ENCODE measurements around the gene BOC.
A peak's percentile ranks its signal among the peaks of the same experiment; 100 is the strongest.
"Not testable (repeated sequence)": the region's sequence is repeated elsewhere in the genome, so short reads cannot be mapped to it uniquely, and the experiment has no call there.

Gene BOC

GRCh38 chr3:113211330-113212149 is at the start of gene BOC:
Gene BOC, plus strand, starts transcription at chr3:113211557. Its CDS starts 38,246 bp downstream, at chr3:113249803.
- H3K4me1 ChIP-seq (ENCODE audit: control insufficient read depth, insufficient read depth, low read length), result peaks cover 4% of the 10 kb centered on the region
- no peaks in the 10 kb centered on the region for H3K36me3 ChIP-seq (ENCODE audit: control insufficient read depth, insufficient read depth, low read length)
- H3K4me3 ChIP-seq (ENCODE audit: low read length), result peak within 1 kb of the TSS; percentile 50
- H3K9me3 ChIP-seq (ENCODE audit: control insufficient read depth, low read length), result no peaks in the 10 kb centered on the region
- peaks cover 27% of the 10 kb centered on the region for H3K27me3 ChIP-seq (ENCODE audit: control insufficient read depth, insufficient read depth, low read length)
- peak within 1 kb of the TSS; percentile 66 for H3K9ac ChIP-seq (ENCODE audit: low read length)

- Histone ChIP-seq H3K36me3 (ENCODE audit: control insufficient read depth, insufficient read depth, low read length) (no peaks in the 10 kb centered on the region), H3K27me3 (ENCODE audit: control insufficient read depth, insufficient read depth, low read length) (no peaks in the 10 kb centered on the region), H3K4me3 (ENCODE audit: low read length) (no peak overlapping the region), H3K9ac (ENCODE audit: low read length) (no peak overlapping the region), H3K9me3 (ENCODE audit: control insufficient read depth, low read length) (no peaks in the 10 kb centered on the region), H3K4me1 (ENCODE audit: control insufficient read depth, insufficient read depth, low read length) (no peaks in the 10 kb centered on the region)
These were observed 49.7 kb upstream of the BOC start for GRCh38 chr3:113161661-113162060.

DNA sequence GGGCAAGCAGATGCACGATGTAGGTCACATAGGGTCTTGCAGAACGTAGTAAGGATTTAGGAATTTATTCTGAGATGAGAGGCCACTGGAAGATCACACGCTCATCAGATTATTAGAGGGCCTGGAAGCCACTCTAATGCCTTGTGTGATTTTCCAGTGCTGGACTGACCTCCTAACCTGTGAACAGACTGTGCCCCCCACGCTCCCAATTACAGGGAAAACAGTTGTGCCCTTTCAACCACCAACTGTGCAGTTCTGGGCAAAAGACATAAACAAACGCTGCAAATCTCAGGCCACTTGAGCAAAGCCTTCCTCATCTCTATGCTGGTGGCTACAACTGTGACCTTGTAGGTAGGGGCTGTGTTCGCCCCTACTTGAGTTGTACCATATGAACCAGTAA is 48.2 kb upstream of the BOC start:
- Histone ChIP-seq H3K9me3 (ENCODE audit: control insufficient read depth, low read length) (no peaks in the 10 kb centered on the region), H3K36me3 (ENCODE audit: control insufficient read depth, insufficient read depth, low read length) (no peaks in the 10 kb centered on the region), H3K27me3 (ENCODE audit: control insufficient read depth, insufficient read depth, low read length) (no peaks in the 10 kb centered on the region), H3K4me1 (ENCODE audit: control insufficient read depth, insufficient read depth, low read length) (no peaks in the 10 kb centered on the region), H3K4me3 (ENCODE audit: low read length) (no peak overlapping the region), H3K9ac (ENCODE audit: low read length) (no peak overlapping the region)

GRCh38 chr3:113165841-113166240 is 45.5 kb upstream of the BOC start:
- no peaks in the 10 kb centered on the region for H3K27me3 ChIP-seq (ENCODE audit: control insufficient read depth, insufficient read depth, low read length)
- H3K4me1 ChIP-seq (ENCODE audit: control insufficient read depth, insufficient read depth, low read length), result no peaks in the 10 kb centered on the region
- no peak overlapping the region for H3K4me3 ChIP-seq (ENCODE audit: low read length)
- no peak overlapping the region for H3K9ac ChIP-seq (ENCODE audit: low read length)
- H3K36me3 ChIP-seq (ENCODE audit: control insufficient read depth, insufficient read depth, low read length), result no peaks in the 10 kb centered on the region
- H3K9me3 ChIP-seq (ENCODE audit: control insufficient read depth, low read length), result no peaks in the 10 kb centered on the region

- H3K4me3 ChIP-seq (ENCODE audit: low read length), result no peak overlapping the region
- H3K4me1 ChIP-seq (ENCODE audit: control insufficient read depth, insufficient read depth, low read length), result no peaks in the 10 kb centered on the region
- H3K9me3 ChIP-seq (ENCODE audit: control insufficient read depth, low read length), result no peaks in the 10 kb centered on the region
- H3K9ac ChIP-seq (ENCODE audit: low read length), result peak overlapping the region; percentile 35
- no peaks in the 10 kb centered on the region for H3K36me3 ChIP-seq (ENCODE audit: control insufficient read depth, insufficient read depth, low read length)
- no peaks in the 10 kb centered on the region for H3K27me3 ChIP-seq (ENCODE audit: control insufficient read depth, insufficient read depth, low read length)
These were observed 45.0 kb upstream of the BOC start for GRCh38 chr3:113166357-113166718.

DNA sequence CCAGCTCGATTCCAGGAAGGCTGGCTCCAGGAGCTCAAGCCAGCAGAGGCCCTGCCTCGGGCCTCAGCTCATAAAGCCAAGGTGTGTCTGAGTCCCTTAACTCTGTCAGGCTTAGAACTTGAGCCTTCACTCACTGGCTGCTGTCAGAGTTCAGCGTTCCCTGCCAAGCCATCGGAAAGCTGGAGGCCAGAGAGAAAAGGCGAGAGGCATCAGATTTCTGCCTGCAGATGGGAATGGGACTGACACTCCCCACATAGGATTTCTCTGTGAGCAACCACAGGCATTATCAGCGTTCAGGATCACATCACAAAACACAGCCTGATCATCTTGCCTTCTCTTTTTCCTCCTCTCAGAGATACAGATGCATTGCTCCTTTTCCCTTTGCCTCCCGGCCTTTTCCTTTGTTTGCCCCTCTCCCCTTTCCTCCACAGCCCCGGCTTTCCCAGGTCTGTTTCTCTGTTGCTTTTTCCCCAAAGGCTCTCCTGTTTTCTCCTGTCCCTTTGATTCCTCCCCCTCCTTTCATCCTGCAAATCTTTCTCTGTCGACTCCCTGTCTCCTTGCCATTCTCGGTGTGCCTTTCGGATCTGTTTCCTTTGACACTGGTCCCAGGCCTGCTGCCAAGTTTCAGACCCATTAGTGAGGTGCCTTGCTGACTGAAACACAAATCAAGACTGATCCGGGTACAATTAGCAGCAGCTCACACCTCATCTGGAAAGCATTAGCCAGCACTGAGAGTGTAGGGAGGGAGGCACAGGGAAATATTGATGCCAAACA is 44.5 kb upstream of the BOC start:
- no peaks in the 10 kb centered on the region for H3K27me3 ChIP-seq (ENCODE audit: control insufficient read depth, insufficient read depth, low read length)
- no peak overlapping the region for H3K4me3 ChIP-seq (ENCODE audit: low read length)
- no peaks in the 10 kb centered on the region for H3K36me3 ChIP-seq (ENCODE audit: control insufficient read depth, insufficient read depth, low read length)
- peak overlapping the region; percentile 35 for H3K9ac ChIP-seq (ENCODE audit: low read length)
- no peaks in the 10 kb centered on the region for H3K4me1 ChIP-seq (ENCODE audit: control insufficient read depth, insufficient read depth, low read length)
- H3K9me3 ChIP-seq (ENCODE audit: control insufficient read depth, low read length), result no peaks in the 10 kb centered on the region

- Histone ChIP-seq H3K9me3 (ENCODE audit: control insufficient read depth, low read length) (no peaks in the 10 kb centered on the region), H3K9ac (ENCODE audit: low read length) (no peak overlapping the region), H3K36me3 (ENCODE audit: control insufficient read depth, insufficient read depth, low read length) (no peaks in the 10 kb centered on the region), H3K27me3 (ENCODE audit: control insufficient read depth, insufficient read depth, low read length) (no peaks in the 10 kb centered on the region), H3K4me3 (ENCODE audit: low read length) (no peak overlapping the region), H3K4me1 (ENCODE audit: control insufficient read depth, insufficient read depth, low read length) (no peaks in the 10 kb centered on the region)
These were observed 43.2 kb upstream of the BOC start for GRCh38 chr3:113167825-113168801.

DNA sequence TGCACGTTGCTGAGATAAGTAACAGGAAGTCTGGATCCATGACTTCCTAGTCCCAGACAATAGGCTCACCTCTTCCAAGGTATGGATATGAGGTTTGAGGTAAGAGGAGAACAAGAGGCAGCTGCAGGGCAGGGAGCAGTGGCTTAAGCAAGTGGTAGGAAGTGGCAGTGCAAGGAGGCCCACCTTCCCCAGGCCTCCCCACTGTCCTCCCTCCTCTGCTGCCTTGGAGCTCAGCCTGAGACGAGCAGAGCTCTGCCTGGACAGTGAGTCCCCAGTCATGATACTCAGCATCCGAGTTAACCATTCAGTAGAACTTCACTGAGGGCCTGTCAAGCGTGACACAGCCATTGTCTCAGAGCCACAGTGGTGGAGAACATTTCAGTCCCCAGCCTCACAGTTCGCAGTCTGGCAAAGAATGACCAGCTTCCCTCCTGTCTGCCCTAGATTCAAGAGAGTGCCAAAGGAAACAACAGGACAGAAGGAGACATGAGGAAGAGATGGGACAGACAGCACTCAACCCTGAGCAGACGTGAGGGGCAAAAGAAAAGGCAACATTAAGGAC is 41.4 kb upstream of the BOC start:
- H3K9me3 ChIP-seq (ENCODE audit: control insufficient read depth, low read length), result no peaks in the 10 kb centered on the region
- H3K4me1 ChIP-seq (ENCODE audit: control insufficient read depth, insufficient read depth, low read length), result no peaks in the 10 kb centered on the region
- no peak overlapping the region for H3K9ac ChIP-seq (ENCODE audit: low read length)
- no peak overlapping the region for H3K4me3 ChIP-seq (ENCODE audit: low read length)
- H3K27me3 ChIP-seq (ENCODE audit: control insufficient read depth, insufficient read depth, low read length), result no peaks in the 10 kb centered on the region
- no peaks in the 10 kb centered on the region for H3K36me3 ChIP-seq (ENCODE audit: control insufficient read depth, insufficient read depth, low read length)

DNA sequence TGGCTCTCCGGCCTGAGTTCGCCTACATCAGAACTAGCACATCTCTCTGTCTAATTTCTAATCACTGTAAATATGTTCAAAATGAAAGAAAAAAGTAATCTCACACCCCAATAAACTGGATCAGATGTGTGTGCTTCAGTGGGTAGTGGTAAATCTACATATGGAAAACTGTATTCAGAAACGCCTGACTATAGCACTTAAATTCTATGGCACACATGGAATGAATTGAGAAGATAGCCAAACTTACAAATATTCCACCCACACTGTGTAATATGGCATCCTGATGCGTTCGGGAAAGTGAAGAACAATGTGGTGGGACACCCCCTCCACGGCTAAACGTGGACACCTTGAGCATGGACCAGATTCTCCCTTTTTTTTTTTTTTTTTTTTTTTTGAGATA is 40.6 kb upstream of the BOC start:
- Histone ChIP-seq H3K9me3 (ENCODE audit: control insufficient read depth, low read length) (no peaks in the 10 kb centered on the region), H3K27me3 (ENCODE audit: control insufficient read depth, insufficient read depth, low read length) (no peaks in the 10 kb centered on the region), H3K9ac (ENCODE audit: low read length) (no peak overlapping the region), H3K4me3 (ENCODE audit: low read length) (no peak overlapping the region), H3K36me3 (ENCODE audit: control insufficient read depth, insufficient read depth, low read length) (no peaks in the 10 kb centered on the region), H3K4me1 (ENCODE audit: control insufficient read depth, insufficient read depth, low read length) (no peaks in the 10 kb centered on the region)

- H3K4me3 ChIP-seq (ENCODE audit: low read length); H3K4me1 ChIP-seq (ENCODE audit: control insufficient read depth, insufficient read depth, low read length): not testable (repeated sequence)
These were observed 39.6 kb upstream of the BOC start for GRCh38 chr3:113171675-113172300.

GRCh38 chr3:113173102-113173501 is 38.3 kb upstream of the BOC start:
- H3K4me3 ChIP-seq (ENCODE audit: low read length), result no peak overlapping the region
- no peak overlapping the region for H3K9ac ChIP-seq (ENCODE audit: low read length)
- no peaks in the 10 kb centered on the region for H3K9me3 ChIP-seq (ENCODE audit: control insufficient read depth, low read length)
- H3K27me3 ChIP-seq (ENCODE audit: control insufficient read depth, insufficient read depth, low read length), result no peaks in the 10 kb centered on the region
- H3K4me1 ChIP-seq (ENCODE audit: control insufficient read depth, insufficient read depth, low read length), result no peaks in the 10 kb centered on the region
- H3K36me3 ChIP-seq (ENCODE audit: control insufficient read depth, insufficient read depth, low read length), result no peaks in the 10 kb centered on the region

More at GRCh38 chr3:113171675-113172300, 39.6 kb upstream of the BOC start:
- H3K36me3 ChIP-seq (ENCODE audit: control insufficient read depth, insufficient read depth, low read length); H3K9me3 ChIP-seq (ENCODE audit: control insufficient read depth, low read length); H3K9ac ChIP-seq (ENCODE audit: low read length); H3K27me3 ChIP-seq (ENCODE audit: control insufficient read depth, insufficient read depth, low read length): not testable (repeated sequence)
